HL-60 (cell line): ENCODE results near the gene MAP1A.

Source experiments
- DNase-seq, 2 experiments: peaks; one replicate each; pipeline ENCODE4 v3.0.0-alpha.2; 2010 to 2020; ENCODE audit warnings: low read depth in 1 of 2, low spot score in 1 of 2
- H3K27ac ChIP-seq: fragments of 250-450 bp; sonication (Bioruptor Pico); replicated peaks from 2 replicates; pipeline ENCODE4 v1.5.1; 2020; ENCODE audit warnings: mild to moderate bottlenecking, moderate library complexity
- H3K27me3 ChIP-seq: fragments of 250-450 bp; sonication (Bioruptor Pico); 2 replicates; pipeline ENCODE4 v1.5.1; 2021; ENCODE audit warnings: mild to moderate bottlenecking, moderate library complexity; ENCODE audit not compliant: insufficient read depth, poor library complexity, severe bottlenecking
- H3K4me3 ChIP-seq: replicated peaks from 2 replicates; pipeline ENCODE4 v1.5.1; 2011; ENCODE audit warnings: mild to moderate bottlenecking, control low read depth, low read length; ENCODE audit not compliant: insufficient read depth
- GABPA ChIP-seq: IDR thresholded peaks from 2 replicates; pipeline ENCODE4 v1.6.1; 2012; ENCODE audit warnings: low read depth
- POLR2AphosphoS5 ChIP-seq: IDR thresholded peaks from 2 replicates; pipeline ENCODE4 v1.6.1; 2012; ENCODE audit warnings: low read depth
- SPI1 ChIP-seq: IDR thresholded peaks from 2 replicates; pipeline ENCODE4 v1.6.1; 2012; ENCODE audit warnings: low read depth, mild to moderate bottlenecking, borderline replicate concordance
- TF ChIP-seq, protein P1 (sequence below): IDR thresholded peaks from one replicate; pipeline ENCODE4 v1.5.1; 2011; ENCODE audit warnings: low read length, control low read depth, inconsistent platforms; ENCODE audit not compliant: insufficient read depth
- TF ChIP-seq, protein P2 (sequence below): IDR thresholded peaks from 2 replicates; pipeline ENCODE4 v1.6.1; 2012; ENCODE audit warnings: low read depth; ENCODE audit not compliant: insufficient replicate concordance

Gene MAP1A

DNA sequence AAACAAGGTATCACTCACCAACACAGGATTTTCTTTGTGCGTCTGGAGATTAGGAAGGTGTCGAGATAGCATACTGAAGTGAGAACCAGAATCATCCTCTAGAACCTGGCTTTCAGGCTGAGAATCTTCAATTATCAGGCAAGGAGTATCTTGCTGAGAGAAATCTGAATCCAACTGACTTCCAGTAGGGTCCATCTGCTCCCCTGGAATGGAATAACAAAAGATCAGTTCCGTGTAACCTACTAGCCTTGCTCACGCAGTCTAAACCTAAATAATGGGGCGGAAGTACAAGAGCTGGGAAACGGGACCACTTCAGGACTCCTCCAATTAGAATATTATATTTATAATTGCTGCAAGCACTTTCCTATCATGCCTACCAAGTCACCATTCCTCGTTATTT is 25.1 kb upstream of the MAP1A start:
- DNase-seq = no peak
- H3K27ac ChIP-seq = peak overlapping the region; percentile 53

DNA sequence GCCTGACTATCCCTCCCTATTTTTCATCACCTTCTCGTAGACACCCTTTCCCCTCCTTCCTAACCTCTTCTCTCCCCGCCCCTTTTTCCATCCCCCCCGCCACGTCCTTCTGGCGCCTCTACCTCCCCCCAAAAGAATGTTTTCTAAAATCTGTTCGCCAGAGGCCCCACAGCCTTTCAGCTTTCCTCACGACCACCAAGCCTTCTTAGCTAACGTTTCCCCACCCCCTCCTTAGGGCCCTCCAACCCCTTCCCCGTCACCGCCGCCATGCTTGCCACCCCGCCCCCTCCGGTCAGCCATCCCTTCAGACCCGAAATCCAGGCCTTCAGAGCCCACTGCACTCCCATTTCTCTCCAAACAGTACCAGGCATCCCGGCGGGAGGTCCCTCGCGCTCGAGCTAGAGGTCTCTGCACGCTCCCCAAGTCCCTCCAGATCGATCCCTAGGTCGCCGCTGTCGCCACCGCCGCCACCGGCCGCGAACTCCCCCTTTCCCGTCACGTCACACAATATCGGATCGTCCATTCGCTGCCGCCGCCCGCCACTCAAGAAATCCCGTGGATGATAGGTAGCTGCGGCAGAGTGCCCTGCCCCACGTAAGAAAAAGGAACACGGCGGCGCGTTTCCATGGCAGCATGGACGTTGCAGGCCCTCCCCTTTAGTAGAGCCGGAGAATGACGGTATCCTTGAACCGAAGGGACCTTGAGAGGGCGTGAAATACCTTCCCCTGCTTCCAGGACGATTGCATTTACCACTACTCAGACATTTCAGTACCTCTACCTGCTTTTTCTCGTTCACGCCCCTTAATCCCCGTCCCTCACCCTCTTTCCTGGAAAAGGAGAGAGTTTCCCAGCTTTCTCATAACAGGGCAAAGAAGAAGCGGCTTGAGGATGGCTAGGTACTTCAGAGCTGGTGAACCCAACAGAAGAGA is 24.5 kb upstream of the MAP1A start, which contains the start of gene TP53BP1:
TSS of gene TP53BP1 (minus strand) at position 484 of the 929 bp plus-strand sequence. CDS start at position 371, 113 bp downstream.
- Histone ChIP-seq H3K27me3 (no peaks in the 10 kb centered on the region), H3K27ac (peak within 1 kb of the TSS; percentile 53), H3K4me3 (peak within 1 kb of the TSS; percentile 100)
- peak; percentile 71; the same call in 1 of the 2 replicates for TF ChIP-seq SPI1
- TF ChIP-seq, protein P1, sequence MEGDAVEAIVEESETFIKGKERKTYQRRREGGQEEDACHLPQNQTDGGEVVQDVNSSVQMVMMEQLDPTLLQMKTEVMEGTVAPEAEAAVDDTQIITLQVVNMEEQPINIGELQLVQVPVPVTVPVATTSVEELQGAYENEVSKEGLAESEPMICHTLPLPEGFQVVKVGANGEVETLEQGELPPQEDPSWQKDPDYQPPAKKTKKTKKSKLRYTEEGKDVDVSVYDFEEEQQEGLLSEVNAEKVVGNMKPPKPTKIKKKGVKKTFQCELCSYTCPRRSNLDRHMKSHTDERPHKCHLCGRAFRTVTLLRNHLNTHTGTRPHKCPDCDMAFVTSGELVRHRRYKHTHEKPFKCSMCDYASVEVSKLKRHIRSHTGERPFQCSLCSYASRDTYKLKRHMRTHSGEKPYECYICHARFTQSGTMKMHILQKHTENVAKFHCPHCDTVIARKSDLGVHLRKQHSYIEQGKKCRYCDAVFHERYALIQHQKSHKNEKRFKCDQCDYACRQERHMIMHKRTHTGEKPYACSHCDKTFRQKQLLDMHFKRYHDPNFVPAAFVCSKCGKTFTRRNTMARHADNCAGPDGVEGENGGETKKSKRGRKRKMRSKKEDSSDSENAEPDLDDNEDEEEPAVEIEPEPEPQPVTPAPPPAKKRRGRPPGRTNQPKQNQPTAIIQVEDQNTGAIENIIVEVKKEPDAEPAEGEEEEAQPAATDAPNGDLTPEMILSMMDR = no peak
- DNase-seq = peak; percentile 82 to 97

More for the DNA sequence above, 25.1 kb upstream of the MAP1A start:
- peak overlapping the region; percentile 100 for H3K4me3 ChIP-seq
- H3K27me3 ChIP-seq = no peaks in the 10 kb centered on the region
- TF ChIP-seq, protein P2, sequence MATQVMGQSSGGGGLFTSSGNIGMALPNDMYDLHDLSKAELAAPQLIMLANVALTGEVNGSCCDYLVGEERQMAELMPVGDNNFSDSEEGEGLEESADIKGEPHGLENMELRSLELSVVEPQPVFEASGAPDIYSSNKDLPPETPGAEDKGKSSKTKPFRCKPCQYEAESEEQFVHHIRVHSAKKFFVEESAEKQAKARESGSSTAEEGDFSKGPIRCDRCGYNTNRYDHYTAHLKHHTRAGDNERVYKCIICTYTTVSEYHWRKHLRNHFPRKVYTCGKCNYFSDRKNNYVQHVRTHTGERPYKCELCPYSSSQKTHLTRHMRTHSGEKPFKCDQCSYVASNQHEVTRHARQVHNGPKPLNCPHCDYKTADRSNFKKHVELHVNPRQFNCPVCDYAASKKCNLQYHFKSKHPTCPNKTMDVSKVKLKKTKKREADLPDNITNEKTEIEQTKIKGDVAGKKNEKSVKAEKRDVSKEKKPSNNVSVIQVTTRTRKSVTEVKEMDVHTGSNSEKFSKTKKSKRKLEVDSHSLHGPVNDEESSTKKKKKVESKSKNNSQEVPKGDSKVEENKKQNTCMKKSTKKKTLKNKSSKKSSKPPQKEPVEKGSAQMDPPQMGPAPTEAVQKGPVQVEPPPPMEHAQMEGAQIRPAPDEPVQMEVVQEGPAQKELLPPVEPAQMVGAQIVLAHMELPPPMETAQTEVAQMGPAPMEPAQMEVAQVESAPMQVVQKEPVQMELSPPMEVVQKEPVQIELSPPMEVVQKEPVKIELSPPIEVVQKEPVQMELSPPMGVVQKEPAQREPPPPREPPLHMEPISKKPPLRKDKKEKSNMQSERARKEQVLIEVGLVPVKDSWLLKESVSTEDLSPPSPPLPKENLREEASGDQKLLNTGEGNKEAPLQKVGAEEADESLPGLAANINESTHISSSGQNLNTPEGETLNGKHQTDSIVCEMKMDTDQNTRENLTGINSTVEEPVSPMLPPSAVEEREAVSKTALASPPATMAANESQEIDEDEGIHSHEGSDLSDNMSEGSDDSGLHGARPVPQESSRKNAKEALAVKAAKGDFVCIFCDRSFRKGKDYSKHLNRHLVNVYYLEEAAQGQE = no peak
- TF ChIP-seq POLR2AphosphoS5 (no peak), SPI1 (no peak), GABPA (no peak)
- TF ChIP-seq, protein P1 = no peak

DNA sequence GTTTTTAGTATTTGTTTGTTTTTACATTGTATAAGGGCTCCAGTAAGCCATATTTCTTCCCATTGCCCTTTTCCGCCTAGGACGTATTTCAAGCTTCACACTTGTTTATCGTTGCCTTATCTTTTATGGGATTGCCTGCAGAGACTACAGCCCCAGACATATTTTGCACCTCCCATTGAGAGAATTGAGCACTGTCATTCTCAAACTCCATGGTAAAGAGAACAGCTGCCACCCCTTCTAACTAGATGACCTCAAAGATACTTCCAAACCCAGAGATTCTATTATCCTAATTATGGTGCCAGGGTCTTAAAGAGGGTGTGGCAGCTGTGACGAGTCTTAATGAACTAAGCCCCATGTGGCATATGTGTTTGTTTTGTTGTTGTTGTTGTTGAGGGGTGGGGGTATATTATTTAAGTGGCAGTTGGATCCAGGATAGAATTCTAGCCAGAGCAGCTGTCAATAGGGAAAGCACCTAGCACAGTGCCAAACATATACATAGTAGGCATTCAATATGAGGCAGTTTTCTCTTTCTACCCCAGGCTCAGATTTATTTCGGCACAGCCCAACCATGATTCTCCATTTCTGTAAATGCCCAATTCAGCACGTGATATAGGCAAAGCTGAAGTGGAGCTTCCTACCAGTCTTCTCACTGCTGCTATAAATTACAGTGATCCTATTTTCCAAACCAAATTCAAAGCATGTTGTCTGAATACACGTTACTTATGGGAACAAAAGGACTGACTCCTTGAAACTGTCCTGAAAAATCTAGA is 23.5 kb upstream of the MAP1A start:
- Histone ChIP-seq H3K27me3 (no peaks in the 10 kb centered on the region), H3K4me3 (no peak overlapping the region), H3K27ac (no peak overlapping the region)
- DNase-seq = no peak
- TF ChIP-seq, protein P1 = no peak
- TF ChIP-seq POLR2AphosphoS5 (no peak), GABPA (no peak), SPI1 (no peak)
- TF ChIP-seq, protein P2 = no peak
